Measurements from ENCODE around the gene PUS3.
"Not testable (repeated sequence)": the region's sequence is repeated elsewhere in the genome, so short reads cannot be mapped to it uniquely, and the experiment has no call there.

DNA sequence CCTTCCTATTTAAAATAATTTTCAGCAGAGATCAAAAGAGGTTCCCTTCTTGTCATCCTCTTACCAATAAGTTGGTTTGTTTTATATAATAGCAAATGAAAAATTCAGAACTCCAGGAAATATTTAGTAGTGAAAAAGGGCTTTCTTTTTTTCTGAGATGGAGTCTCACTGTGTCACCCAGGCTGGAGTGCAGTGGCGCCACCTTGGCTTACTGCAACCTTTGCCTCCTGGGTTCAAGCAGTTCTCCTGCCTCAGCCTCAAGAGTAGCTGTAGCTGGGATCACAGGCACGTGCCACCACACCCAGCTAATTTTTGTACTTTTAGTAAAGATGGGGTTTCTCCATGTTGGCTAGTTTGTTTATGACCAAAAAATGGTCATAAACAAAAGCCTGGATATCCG, 11.6 kb upstream of the PUS3 start:
- TF ChIP-seq, protein P1, sequence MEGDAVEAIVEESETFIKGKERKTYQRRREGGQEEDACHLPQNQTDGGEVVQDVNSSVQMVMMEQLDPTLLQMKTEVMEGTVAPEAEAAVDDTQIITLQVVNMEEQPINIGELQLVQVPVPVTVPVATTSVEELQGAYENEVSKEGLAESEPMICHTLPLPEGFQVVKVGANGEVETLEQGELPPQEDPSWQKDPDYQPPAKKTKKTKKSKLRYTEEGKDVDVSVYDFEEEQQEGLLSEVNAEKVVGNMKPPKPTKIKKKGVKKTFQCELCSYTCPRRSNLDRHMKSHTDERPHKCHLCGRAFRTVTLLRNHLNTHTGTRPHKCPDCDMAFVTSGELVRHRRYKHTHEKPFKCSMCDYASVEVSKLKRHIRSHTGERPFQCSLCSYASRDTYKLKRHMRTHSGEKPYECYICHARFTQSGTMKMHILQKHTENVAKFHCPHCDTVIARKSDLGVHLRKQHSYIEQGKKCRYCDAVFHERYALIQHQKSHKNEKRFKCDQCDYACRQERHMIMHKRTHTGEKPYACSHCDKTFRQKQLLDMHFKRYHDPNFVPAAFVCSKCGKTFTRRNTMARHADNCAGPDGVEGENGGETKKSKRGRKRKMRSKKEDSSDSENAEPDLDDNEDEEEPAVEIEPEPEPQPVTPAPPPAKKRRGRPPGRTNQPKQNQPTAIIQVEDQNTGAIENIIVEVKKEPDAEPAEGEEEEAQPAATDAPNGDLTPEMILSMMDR (IDR thresholded peaks at IDR 0.05; ENCODE audit: insufficient read depth, low read depth, low read length) = not testable (repeated sequence)
- TF ChIP-seq EZH2 (IDR thresholded peaks at IDR 0.05; ENCODE audit: insufficient read depth, low read length) = not testable (repeated sequence)

All from astrocyte (in vitro differentiated cells and primary cell).